ENCODE results near the gene CPE.

The CPE gene

GRCh38 chr4:165516281-165516833 is 137.5 kb downstream of the CPE start:
- DNase-seq = no peak

DNA sequence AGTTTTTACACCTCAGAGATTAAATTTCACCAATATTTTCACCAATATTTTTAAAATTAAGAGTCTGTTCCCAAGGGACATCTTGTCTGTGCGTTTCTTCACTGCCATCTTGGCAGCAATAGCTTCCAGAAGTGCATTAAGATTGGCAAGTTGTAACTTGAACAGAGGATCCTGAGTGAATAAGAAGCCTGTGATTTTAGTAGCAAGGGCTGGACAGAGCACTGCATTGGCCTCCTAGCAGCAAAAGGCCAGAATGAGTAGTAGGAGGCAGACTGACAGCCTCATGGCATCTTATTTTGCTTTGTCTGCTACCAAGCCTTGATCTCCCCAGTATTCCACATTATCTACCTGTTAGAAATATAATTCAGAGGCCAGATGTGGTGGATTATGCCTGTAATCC is 138.4 kb downstream of the CPE start:
- no peak for DNase-seq

DNA sequence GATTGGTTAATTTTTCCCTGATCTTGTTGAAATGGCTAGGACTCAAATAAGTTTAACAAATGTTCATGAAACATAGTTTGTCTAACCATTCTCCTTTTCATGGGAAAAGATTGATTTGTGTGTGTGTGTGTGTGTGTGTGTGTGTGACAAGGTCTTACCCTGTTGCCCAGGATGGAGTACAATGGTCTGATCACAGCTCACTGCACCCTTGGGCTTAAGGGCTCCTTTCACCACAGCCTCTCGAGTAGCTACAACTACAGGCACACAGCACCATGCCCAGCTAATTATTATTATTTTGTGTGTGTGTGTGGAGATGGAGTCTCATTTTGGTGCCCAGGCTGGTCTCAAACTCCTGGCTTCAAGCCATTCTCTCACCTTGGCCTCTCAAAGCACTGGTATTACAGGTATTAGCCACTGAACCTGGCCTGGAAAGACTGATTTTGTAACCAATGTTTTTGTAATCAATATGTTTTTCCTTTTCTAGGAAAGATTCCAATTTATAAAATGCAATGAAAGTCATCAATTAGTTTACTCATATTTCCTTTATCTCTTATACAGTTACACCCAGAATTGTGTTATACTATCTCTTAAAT is 139.3 kb downstream of the CPE start:
- DNase-seq = no peak

- no peak for DNase-seq
Measured at GRCh38 chr4:165518686-165519085, 139.9 kb downstream of the CPE start.

- DNase-seq = no peak
Measured at GRCh38 chr4:165519591-165519990, 140.8 kb downstream of the CPE start.

DNA sequence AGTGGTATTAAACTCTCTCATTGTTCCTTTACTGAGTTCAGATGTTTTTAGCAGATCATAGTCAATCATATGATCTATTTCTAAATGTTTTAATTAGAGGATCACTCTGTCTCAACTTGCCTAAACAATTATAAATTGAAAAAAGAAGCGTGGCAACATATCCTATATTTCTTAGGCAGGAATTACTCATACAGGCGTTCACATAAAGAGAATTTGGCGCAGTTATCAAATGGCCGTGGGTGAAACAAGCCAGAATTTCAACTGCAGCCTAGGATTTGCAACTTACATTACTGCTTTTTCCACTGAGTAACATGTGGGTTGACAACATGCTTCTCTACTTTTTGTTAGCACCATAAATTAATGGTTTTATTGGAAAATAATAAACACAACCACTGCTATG is 141.3 kb downstream of the CPE start:
- DNase-seq = no peak

DNA sequence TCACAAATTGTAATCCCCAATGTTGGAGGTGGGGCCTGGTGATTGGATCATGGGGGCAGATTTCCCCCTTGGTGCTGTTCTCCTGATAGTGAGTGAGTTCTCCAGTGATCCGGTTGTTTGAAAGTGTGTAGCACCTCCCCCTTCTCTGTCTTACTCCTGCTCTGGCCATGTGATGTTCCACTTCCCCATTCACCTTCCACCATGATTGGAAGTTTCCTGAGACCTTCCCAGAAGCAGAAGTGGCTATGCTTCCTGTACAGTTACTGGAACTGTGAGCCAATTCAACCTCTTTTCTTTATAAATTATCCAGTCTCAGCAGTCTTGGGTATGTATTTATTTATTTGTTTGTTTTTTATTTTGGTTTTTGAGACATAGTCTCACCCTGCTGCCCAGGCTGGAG is 143.2 kb downstream of the CPE start:
- no peak for DNase-seq

DNA sequence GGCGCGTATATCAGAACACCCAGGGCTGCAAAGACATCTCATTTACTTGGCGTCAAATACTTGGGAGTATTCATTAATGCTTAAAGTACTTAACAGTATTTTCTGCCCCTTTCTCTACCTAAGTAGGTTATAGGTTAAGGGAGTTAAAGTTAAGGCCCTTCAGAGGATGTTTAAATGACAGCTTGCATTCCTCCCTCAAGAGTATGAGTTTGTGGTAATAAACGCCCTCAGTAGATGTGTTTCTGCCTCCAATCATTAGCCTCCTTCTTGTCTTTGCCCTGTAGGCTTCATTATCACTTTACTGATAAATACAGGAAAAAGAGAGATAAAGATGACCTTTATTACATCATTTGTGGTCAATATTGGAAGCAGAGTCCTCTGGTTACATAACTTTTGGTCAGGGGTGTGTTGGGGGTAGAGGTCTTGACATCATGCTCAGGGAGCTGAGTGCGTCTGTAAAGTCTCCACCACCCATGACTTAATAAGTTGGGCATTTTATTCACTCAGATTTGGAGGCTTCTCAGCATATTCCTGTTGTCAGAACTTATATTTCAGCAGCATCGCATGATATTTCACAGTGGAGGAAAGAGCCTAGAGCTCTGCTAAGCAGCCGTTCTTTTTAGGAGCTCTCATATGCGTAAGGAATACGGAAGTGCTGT is 145.9 kb downstream of the CPE start:
- DNase-seq = no peak

DNA sequence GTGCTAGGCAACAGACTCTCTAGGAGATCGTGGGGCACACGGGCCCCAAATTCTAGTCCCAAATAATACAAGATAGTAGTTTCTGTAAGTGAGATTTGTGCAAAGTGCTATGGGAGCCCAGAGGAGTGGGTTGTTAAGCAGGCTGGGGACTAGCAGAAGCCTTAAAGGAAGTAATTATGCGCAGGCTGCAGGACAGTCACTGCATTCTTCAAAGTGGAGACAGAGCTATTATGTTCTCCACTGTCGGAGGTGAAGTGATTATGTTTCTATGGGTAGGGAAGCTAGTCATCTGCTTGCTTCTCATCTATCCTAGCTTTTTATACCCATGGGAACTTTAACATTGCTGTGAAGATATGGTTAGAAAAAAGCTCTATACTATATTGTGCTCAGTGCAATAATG is 154.2 kb downstream of the CPE start:
- no peak for DNase-seq

DNA sequence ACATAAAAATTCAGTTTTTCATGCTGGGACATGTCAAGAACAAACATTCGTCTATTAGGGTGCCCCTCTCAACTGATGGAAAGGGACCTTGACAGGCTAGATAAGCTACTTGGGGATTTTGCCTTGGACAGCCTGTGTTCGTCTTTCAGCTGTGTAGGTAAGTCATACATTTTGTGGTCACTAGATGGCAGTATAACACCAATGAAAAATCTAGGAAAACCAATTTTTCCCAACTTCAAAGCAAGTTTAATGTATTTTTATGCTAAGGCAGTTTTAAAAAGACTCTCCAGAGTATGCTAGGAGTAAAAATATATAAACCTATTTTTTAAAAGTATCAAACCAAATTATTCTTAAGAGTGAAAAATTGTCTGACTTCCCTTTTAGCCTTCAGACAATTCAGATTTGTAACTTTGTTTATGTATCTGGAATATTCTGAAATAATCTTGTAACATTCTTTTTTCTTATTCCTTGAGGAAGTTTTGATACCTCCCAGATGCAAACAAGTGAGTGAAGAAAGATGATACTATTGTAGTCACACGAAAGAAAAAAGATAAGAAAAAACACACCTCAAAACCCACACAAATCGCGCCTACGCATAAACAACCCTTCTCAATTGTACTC is 158.3 kb downstream of the CPE start:
- peak; percentile 42 for DNase-seq

- DNase-seq = no peak
Measured at GRCh38 chr4:165539801-165540200, 161.0 kb downstream of the CPE start.

- no peak for DNase-seq
Measured at GRCh38 chr4:165540206-165540830, 161.5 kb downstream of the CPE start.

DNA sequence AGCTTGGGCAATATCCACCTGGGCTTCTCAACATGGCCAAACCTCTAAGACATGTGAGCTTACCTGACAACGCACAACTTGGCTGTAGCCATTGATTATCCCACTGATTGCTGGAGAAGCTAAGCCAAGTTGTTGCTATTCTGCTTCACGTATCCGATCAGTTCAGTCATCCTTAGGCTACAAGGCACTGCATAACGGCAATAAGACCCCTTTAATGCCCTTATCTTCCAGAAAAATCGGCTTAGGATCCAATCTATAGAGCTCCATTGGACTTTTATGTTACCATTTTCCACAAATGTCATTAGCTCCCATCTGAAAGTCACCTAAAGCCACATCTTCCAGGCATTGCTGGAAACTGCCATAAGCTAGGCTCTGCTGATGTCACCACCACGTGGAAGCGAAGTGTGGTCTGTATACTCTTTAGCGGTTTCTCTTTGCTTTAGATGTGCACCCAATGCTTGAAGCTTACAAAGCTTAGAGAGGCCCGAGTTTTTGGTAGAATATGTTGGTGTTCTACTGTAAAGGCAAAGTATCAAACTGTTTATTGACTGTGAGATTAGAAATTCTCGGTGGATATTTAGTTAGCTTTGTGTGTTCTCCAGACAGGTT is 163.1 kb downstream of the CPE start:
- DNase-seq = no peak

DNA sequence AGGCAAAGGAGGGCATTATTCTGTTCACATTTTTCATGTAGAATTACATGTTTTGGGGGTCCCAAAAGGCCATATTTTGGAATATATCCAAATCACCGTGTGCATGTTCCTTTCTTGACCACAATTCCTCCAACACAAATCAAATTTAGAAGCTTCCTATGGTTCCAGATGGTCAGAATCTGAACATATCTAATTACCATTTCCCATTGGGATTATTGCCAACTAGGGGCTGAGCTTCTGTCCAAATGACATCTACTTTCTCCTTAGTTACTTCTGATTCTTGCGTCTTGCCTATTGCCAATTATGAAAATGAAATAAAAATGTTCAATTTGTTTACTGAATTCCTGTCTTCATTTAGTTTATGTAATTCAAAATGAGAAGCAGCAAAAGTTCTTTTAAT is 163.7 kb downstream of the CPE start:
- no peak for DNase-seq

All from activated CD4-positive, alpha-beta T cell treated with anti-CD3 and anti-CD28 coated beads, Interleukin-2, amount 50 U/mL, for 16 hours (primary cell).